ENCODE measurements around the gene MOG. TPM values are rescaled to one million over a fixed set of nuclear protein-coding genes. Genes with fewer than 3 reads are reported as not detected.

Gene MOG
- not detected in 2 replicates for total RNA-seq (2014; rRNA removed; shearing (Covaris generic); ENCODE audit: low replicate concordance)

GRCh38 chr6:29656798-29657197 is at the start of gene MOG:
TSS of gene MOG (plus strand) at chr6:29657092. CDS start at chr6:29657210, 118 bp downstream.
- no peaks in the 10 kb centered on the region for H3K27me3 ChIP-seq

GRCh38 chr6:29608131-29608530 is 48.8 kb upstream of the MOG start:
- no peak for DNase-seq
- H3K36me3 ChIP-seq, result no peaks in the 10 kb centered on the region
- no peaks in the 10 kb centered on the region for H3K27me3 ChIP-seq
- H3K4me3 ChIP-seq, result no peak overlapping the region
- no peaks in the 10 kb centered on the region for H3K9me3 ChIP-seq

More at GRCh38 chr6:29656798-29657197, at the start of gene MOG:
- Histone ChIP-seq H3K36me3 (no peaks in the 10 kb centered on the region), H3K4me3 (no peak within 1 kb of the TSS), H3K9me3 (no peaks in the 10 kb centered on the region)
- DNase-seq, result no peak

DNA sequence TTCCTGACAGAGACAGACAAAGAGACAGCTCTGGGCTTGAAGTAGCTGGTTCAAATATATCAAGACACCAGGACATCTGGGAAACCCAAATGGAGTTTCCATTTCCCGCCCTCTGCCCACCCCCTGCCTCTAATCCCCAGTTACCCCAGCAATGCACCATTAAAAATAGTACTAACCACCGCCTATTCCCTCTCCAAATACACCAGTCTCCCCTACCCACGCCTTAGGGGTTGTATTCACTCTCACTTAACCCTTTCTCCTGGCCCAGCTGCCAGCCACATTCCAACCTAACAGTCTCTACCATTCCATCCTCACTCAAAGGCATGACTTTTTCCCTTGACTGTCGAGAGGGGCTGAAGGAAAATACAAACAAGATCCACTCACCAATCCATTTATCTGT is 46.4 kb upstream of the MOG start:
- DNase-seq, result no peak
- no peaks in the 10 kb centered on the region for H3K36me3 ChIP-seq
- no peaks in the 10 kb centered on the region for H3K9me3 ChIP-seq
- no peak overlapping the region for H3K4me3 ChIP-seq
- H3K27me3 ChIP-seq, result no peaks in the 10 kb centered on the region

DNA sequence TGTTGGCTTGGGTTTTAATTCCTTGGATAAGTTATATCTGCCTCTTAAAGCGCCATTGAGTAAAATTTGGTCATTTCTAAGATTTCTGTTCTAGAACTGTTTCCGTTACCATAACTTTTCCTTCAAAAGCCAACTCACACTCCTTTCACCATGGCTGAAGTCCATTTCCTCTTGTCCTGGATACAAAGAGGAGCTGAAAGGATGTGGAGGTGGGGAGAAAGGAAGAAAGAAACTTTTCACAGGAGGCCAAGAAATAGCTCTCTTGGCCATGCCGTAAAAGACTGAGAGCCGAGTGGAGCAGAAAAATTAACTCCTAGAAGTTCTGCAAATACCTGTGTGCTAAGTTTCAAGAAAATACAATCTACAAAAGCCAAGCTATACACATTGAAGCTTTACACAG is 45.5 kb upstream of the MOG start:
- Histone ChIP-seq H3K27me3 (no peaks in the 10 kb centered on the region), H3K36me3 (no peaks in the 10 kb centered on the region), H3K9me3 (no peaks in the 10 kb centered on the region), H3K4me3 (no peak overlapping the region)
- no peak for DNase-seq

- Histone ChIP-seq H3K4me3 (no peak overlapping the region), H3K27me3 (no peaks in the 10 kb centered on the region), H3K9me3 (no peaks in the 10 kb centered on the region), H3K36me3 (no peaks in the 10 kb centered on the region)
- DNase-seq, result no peak
Measured at GRCh38 chr6:29617782-29618554, 38.9 kb upstream of the MOG start.

GRCh38 chr6:29619578-29620160 is 37.2 kb upstream of the MOG start:
- Histone ChIP-seq H3K36me3 (no peaks in the 10 kb centered on the region), H3K4me3 (no peak overlapping the region), H3K27me3 (no peaks in the 10 kb centered on the region), H3K9me3 (no peaks in the 10 kb centered on the region)
- no peak for DNase-seq

DNA sequence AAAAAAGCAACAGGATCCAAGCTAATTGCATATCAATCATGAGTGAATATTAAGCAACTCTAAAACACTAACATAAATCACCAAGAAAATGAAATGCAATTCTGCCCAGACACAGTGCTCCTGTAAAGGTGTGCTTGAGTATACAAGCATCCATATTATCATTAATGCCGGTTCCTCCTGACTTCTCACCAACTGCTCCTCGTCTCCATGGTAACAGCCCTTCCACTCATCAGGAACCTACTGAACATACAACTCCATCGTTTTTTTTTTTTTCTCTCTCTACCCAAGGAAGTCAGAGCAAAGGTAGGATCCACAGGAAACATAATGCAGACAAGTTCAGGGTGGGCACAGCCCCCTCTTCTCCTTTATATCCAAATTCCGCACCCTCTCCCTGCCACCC is 36.3 kb upstream of the MOG start:
- Histone ChIP-seq H3K9me3 (no peaks in the 10 kb centered on the region), H3K36me3 (no peaks in the 10 kb centered on the region), H3K4me3 (no peak overlapping the region), H3K27me3 (no peaks in the 10 kb centered on the region)
- DNase-seq, result no peak

DNA sequence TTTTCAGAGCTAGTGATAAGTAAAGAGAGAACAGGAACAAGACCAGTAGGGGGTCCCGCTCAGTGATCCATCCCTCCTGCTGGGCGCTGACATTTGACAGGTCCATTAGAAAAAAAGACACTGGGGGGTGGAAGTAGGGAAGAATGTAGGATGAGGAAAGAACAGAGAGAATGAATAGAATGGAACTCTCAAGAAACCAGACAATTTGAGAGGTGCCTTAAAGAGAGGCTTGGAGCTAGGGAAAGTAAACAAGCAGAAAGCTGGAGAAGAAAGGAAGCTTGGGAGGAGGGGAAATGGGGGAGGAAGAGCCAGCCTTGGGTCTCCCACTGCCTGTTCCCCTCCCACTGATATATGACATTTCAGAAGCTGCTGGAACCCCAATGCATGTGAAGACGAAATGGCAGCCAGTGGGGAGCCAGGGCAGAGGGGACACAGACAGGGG is 32.4 kb upstream of the MOG start:
- H3K4me3 ChIP-seq, result no peak overlapping the region
- DNase-seq, result no peak
- no peaks in the 10 kb centered on the region for H3K36me3 ChIP-seq
- H3K9me3 ChIP-seq, result no peaks in the 10 kb centered on the region
- H3K27me3 ChIP-seq, result no peaks in the 10 kb centered on the region

- H3K27me3 ChIP-seq, result no peaks in the 10 kb centered on the region
- no peaks in the 10 kb centered on the region for H3K36me3 ChIP-seq
- no peak for DNase-seq
- no peaks in the 10 kb centered on the region for H3K9me3 ChIP-seq
- no peak overlapping the region for H3K4me3 ChIP-seq
Measured at GRCh38 chr6:29625337-29625930, 31.5 kb upstream of the MOG start.

DNA sequence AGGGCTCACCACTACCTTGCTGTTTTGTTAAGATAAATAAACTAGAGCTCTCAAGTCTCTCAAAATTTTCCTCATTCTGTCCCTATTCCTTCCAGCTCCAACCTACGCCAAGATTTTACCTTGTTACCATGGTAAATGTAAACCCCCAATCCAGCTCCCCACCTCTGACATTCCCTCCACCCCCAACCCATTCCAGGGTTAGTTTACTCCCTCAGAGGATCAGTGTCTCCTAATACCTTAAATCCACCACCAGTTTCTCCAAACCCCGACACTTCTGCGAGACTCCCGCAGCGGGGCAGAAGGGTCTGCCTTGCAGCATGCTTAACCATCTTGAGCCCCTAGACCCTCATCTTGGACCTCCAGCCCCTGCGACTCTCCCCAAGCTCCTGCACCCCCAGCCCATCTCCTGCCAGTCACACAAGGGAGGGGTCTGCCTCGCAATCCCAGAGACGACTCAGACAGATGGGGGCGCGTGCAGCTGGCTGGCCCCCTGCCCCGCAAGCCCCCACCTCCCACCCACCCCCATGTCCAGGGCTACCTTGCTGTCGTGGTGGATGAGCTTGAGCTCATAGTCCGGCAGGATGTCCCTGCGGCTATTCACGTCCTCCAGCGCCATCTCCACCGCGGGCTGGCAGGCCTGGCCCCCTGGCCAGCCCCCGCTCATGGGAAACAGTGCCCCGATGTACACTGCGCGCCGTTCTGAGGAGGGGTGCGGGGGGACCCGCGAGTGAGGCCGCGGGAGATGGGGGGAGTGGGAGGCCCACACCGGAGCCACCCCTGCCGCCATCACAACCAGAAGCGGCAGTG is 29.7 kb upstream of the MOG start:
- no peaks in the 10 kb centered on the region for H3K36me3 ChIP-seq
- DNase-seq, result no peak
- H3K9me3 ChIP-seq, result no peaks in the 10 kb centered on the region
- H3K4me3 ChIP-seq, result no peak overlapping the region
- H3K27me3 ChIP-seq, result no peaks in the 10 kb centered on the region

GRCh38 chr6:29627755-29628418 is 29.0 kb upstream of the MOG start:
- Histone ChIP-seq H3K27me3 (no peaks in the 10 kb centered on the region), H3K4me3 (peak overlapping the region; percentile 42), H3K9me3 (no peaks in the 10 kb centered on the region), H3K36me3 (no peaks in the 10 kb centered on the region)
- DNase-seq, result peak; percentile 35

DNA sequence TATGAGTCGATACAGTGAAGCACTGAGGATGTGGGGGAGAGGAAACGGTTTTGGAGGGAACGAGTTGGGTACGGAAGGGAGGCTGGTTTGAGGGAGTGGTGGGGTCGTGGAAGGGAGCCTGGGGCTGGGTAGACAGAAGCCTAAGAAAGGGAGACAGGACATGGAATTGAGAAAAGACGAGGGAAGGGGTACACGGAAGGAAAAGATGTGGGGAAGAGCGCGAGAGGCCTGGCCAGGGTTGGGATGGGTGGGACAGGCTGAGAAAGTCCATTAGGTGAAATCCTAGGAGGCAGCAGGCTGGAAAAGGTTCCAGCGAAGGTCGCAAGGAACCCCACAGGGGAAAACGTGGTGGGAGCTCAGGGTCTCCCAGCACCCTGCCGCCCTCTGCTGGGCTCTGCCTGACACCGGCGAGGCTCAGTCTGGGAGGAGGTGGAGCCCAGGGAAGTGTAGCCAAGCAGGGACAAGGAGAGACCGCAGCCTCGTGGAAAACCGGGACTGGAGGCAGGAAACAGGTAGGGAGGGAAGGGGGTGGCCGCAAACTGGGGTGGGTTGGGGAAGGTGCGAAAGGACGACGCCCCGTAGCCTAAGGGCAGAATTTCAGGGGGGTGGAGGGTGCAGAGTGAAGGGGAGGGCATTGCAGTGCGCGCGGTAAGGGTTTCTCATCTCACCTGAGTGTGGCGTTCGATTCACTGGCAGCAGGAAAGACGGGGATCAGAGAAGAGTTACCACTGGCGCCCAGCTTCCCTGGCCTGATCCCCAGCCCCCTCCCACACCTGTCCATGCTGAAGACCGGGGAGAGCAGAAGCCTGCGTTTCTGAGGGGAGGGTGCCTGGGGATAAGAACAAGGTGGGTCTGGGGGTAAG is 28.2 kb upstream of the MOG start:
- DNase-seq, result peak; percentile 65
- no peaks in the 10 kb centered on the region for H3K36me3 ChIP-seq
- H3K4me3 ChIP-seq, result peak overlapping the region; percentile 42
- no peaks in the 10 kb centered on the region for H3K27me3 ChIP-seq
- no peaks in the 10 kb centered on the region for H3K9me3 ChIP-seq

DNA sequence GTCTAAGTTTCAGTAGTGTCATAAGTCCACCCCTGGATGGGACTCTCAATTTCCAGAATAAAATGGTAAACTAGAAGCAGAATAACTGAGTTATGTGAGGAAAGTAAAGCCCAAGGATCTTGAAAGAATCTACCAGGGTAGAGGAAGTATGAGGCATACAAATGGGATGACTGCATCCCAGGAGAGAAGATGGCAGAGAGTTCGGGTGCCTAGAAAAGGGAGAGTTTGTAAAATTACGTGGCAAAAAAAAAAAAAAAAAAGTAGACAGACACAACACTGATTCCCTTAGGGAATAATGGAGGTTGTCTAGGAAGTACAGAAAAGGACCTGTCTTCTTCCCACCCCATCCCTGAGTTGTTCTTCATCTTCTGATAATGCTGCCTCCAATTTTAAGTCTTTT is 27.3 kb upstream of the MOG start:
- Histone ChIP-seq H3K36me3 (no peaks in the 10 kb centered on the region), H3K4me3 (no peak overlapping the region), H3K9me3 (no peaks in the 10 kb centered on the region), H3K27me3 (no peaks in the 10 kb centered on the region)
- no peak for DNase-seq

DNA sequence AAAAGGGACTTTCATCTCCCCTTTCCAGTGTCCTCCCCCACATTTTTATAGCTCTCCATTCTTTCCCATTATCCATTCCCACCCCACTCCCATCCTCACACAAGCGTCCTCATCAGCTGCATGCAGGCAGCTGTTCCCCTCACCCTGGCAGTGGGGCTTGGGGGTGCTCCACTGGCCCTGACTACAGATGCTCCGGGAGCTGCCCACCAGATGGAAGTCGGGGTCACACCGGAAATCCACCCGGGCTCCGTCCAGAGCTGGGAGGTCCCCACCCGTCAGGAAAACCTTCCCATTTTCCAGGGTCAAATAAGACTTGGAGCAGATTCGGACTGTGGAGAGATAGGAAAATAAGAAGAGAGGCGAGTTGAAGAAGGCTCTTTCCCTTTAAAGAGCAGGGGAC is 26.6 kb upstream of the MOG start:
- Histone ChIP-seq H3K36me3 (no peaks in the 10 kb centered on the region), H3K9me3 (no peaks in the 10 kb centered on the region), H3K4me3 (no peak overlapping the region), H3K27me3 (no peaks in the 10 kb centered on the region)
- DNase-seq, result no peak

- Histone ChIP-seq H3K27me3 (no peaks in the 10 kb centered on the region), H3K36me3 (no peaks in the 10 kb centered on the region), H3K4me3 (no peak overlapping the region), H3K9me3 (no peaks in the 10 kb centered on the region)
- no peak for DNase-seq
Measured at GRCh38 chr6:29631209-29631810, 25.6 kb upstream of the MOG start.

Measured in MG63 (cell line).